GM12878 (cell line): ENCODE measurements around the gene YAF2. TPM values are rescaled to one million over a fixed set of nuclear protein-coding genes. Genes with fewer than 3 reads are reported as not detected.

ENCODE experiments used
- BACH1 ChIP-seq: fragments of 450-650 bp; IDR thresholded peaks from 2 replicates; pipeline ENCODE4 v1.6.1; 2017; ENCODE audit warnings: mild to moderate bottlenecking, borderline replicate concordance
- BRCA1 ChIP-seq: IDR thresholded peaks from 2 replicates; pipeline ENCODE4 v1.6.1; 2011; ENCODE audit warnings: low read depth, low read length, improper control_type of control experiment
- FOXM1 ChIP-seq: IDR thresholded peaks from 2 replicates; pipeline ENCODE4 v1.6.1; 2012; ENCODE audit warnings: low read depth, mild to moderate bottlenecking, inconsistent platforms, low read length, moderate library complexity
- HDAC6 ChIP-seq: fragments of 200-600 bp; sonication (generic); IDR thresholded peaks from one replicate; pipeline ENCODE4 v1.8.0; 2017; ENCODE audit warnings: antibody characterized with exemption; ENCODE audit not compliant: unreplicated experiment
- IRF4 ChIP-seq: IDR thresholded peaks from 2 replicates; pipeline ENCODE4 v1.6.1; 2011; ENCODE audit warnings: low read depth, low read length
- IRF5 ChIP-seq: fragments of 450-650 bp; IDR thresholded peaks from 2 replicates; pipeline ENCODE4 v1.6.1; 2017; ENCODE audit warnings: borderline replicate concordance
- NR2F1 ChIP-seq: fragments of 450-650 bp; conservative IDR thresholded peaks from 2 replicates; pipeline ENCODE4 v1.6.1; 2017; ENCODE audit warnings: mild to moderate bottlenecking
- NRF1 ChIP-seq: conservative IDR thresholded peaks from 2 replicates; pipeline ENCODE4 v1.6.1; 2011; ENCODE audit warnings: mild to moderate bottlenecking, low read depth, low read length, improper control_type of control experiment
- PBX3 ChIP-seq: IDR thresholded peaks from 2 replicates; pipeline ENCODE4 v1.6.1; 2011; ENCODE audit warnings: mild to moderate bottlenecking, low read depth, low read length, moderate library complexity; ENCODE audit not compliant: insufficient replicate concordance
- POLR2A ChIP-seq: IDR thresholded peaks from 2 replicates; pipeline ENCODE4 v1.6.1; 2011; ENCODE audit warnings: low read depth, mild to moderate bottlenecking, low read length
- RAD51 ChIP-seq: fragments of 450-650 bp; IDR thresholded peaks from 2 replicates; pipeline ENCODE4 v1.6.1; 2016; ENCODE audit warnings: moderate library complexity, mild to moderate bottlenecking, inconsistent platforms
- RBBP5 ChIP-seq: fragments of 200-600 bp; sonication (generic); conservative IDR thresholded peaks from 2 replicates; pipeline ENCODE4 v1.6.1; 2016
- RELB ChIP-seq: fragments of 450-650 bp; IDR thresholded peaks from 2 replicates; pipeline ENCODE4 v1.6.1; 2017; ENCODE audit warnings: low read depth, mild to moderate bottlenecking, moderate library complexity
- SMAD5 ChIP-seq: IDR thresholded peaks from 2 replicates; pipeline ENCODE4 v1.6.1; 2016; ENCODE audit warnings: antibody characterized with exemption, low read depth
- SMARCA5 ChIP-seq: fragments of 450-650 bp; IDR thresholded peaks from 2 replicates; pipeline ENCODE4 v1.6.1; 2017; ENCODE audit warnings: mild to moderate bottlenecking
- SREBF1 ChIP-seq: IDR thresholded peaks from 2 replicates; pipeline ENCODE4 v1.6.1; 2012; ENCODE audit warnings: mild to moderate bottlenecking, low read length
- STAT3 ChIP-seq: IDR thresholded peaks from 2 replicates; pipeline ENCODE4 v1.6.1; 2011; ENCODE audit warnings: low read depth, low read length, improper control_type of control experiment
- WRNIP1 ChIP-seq: IDR thresholded peaks from 2 replicates; pipeline ENCODE4 v1.6.1; 2011; ENCODE audit warnings: low read depth, low read length, improper control_type of control experiment, borderline replicate concordance
- ZBTB11 ChIP-seq: fragments of 450-650 bp; formaldehyde crosslinking; IDR thresholded peaks from 2 replicates; pipeline ENCODE4 v1.5.0; 2022; ENCODE audit warnings: mild to moderate bottlenecking, missing genetic modification characterization
- ZNF217 ChIP-seq: fragments of 450-650 bp; IDR thresholded peaks from 2 replicates; pipeline ENCODE4 v1.6.1; 2017; ENCODE audit warnings: antibody characterized with exemption, mild to moderate bottlenecking
- ZNF384 ChIP-seq: IDR thresholded peaks from 2 replicates; pipeline ENCODE4 v1.6.1; 2012; ENCODE audit warnings: low read depth, mild to moderate bottlenecking, low read length, improper control_type of control experiment, borderline replicate concordance
- ZSCAN29 ChIP-seq: fragments of 450-650 bp; IDR thresholded peaks from 2 replicates; pipeline ENCODE4 v1.6.1; 2017; ENCODE audit warnings: mild to moderate bottlenecking, moderate library complexity
- ZZZ3 ChIP-seq: IDR thresholded peaks from 2 replicates; pipeline ENCODE4 v1.6.1; 2011; ENCODE audit warnings: low read depth; ENCODE audit not compliant: control insufficient read depth, insufficient read length
- polyA plus RNA-seq, 11 experiments: library from polyadenylated mRNA; depleted of rRNA in 4 of 11; unstranded in 6 of 11; stranded (reverse) in 5 of 11; fragments of >200 nt; fragmentation: Nextera tagmentation in 4 of 11; fragmentation: Illumina TruSeq in 1 of 11; extraction: Ambion mirVana in 4 of 11; extraction: Trizol in 1 of 11; gene quantifications; 1 replicate in 1 of 11; 2 replicates in 10 of 11; pipeline versions ENCODE4 v1.2.1 to v1.2.3, GENCODE V29; 2011 to 2016; ENCODE audit warnings: inconsistent platforms in 2 of 11, missing spikeins in 2 of 11, low read depth in 1 of 11
- total RNA-seq, 4 experiments: library from RNA; depleted of rRNA in 3 of 4; stranded (reverse); fragments of >200 nt in 3 of 4; fragmentation: Illumina TruSeq in 1 of 4; extraction: Trizol in 1 of 4; gene quantifications; 2 replicates each; pipeline versions ENCODE4 v1.2.1 to v1.2.3, GENCODE V29; 2013 to 2021

Gene YAF2
- total and polyA plus RNA-seq, 10 of the 15 experiments (the other 5 are each of a cell fraction or from before 2014, with no cell fraction given) = 18.8 to 36.6 (median 23.0) TPM

- no peak for TF ChIP-seq IRF5
- no peak for TF ChIP-seq ZZZ3
- peak; percentile 64; the same call in 1 of the 2 replicates for TF ChIP-seq RELB
- peak; percentile 52 for TF ChIP-seq NRF1
- TF ChIP-seq SREBF1 = no peak
- no peak for TF ChIP-seq PBX3
- TF ChIP-seq ZBTB11 = no peak
- TF ChIP-seq IRF4 = no peak
- no peak for TF ChIP-seq ZSCAN29
- TF ChIP-seq POLR2A = peak; percentile 86
- no peak for TF ChIP-seq RBBP5
- TF ChIP-seq BRCA1 = no peak
- TF ChIP-seq ZNF384 = no peak
- no peak for TF ChIP-seq HDAC6
- TF ChIP-seq NR2F1 = peak; percentile 86
- TF ChIP-seq RAD51 = no peak
- TF ChIP-seq STAT3 = no peak
- TF ChIP-seq SMAD5 = peak; percentile 63; the same call in 1 of the 2 replicates
- no peak for TF ChIP-seq SMARCA5
- no peak for TF ChIP-seq WRNIP1
- TF ChIP-seq ZNF217 = peak; percentile 72; the same call in 1 of the 2 replicates
- peak; percentile 67; the same call in 1 of the 2 replicates for TF ChIP-seq BACH1
- TF ChIP-seq FOXM1 = no peak
Measured at GRCh38 chr12:42144408-42145196, 93.4 kb downstream of the YAF2 start, which contains the start of gene GXYLT1 (continued).
